Activated T-cell treated with anti-CD3 and anti-CD28 coated beads for 1 hour (primary cell): ENCODE results near the gene ZCCHC4.

ENCODE experiments used
- DNase-seq: peaks from one replicate; pipeline ENCODE4 v3.0.0-alpha.2; 2020; ENCODE audit warnings: low read depth

Gene ZCCHC4

GRCh38 chr4:25377572-25378436, 65.2 kb downstream of the ZCCHC4 start:
- no peak for DNase-seq

- DNase-seq, result no peak
Observed at GRCh38 chr4:25378437-25378743, 65.8 kb downstream of the ZCCHC4 start.

- DNase-seq, result no peak
Observed at GRCh38 chr4:25379591-25379990, 67.0 kb downstream of the ZCCHC4 start.

GRCh38 chr4:25383647-25384046, 71.1 kb downstream of the ZCCHC4 start:
- DNase-seq, result no peak

- DNase-seq, result no peak
Observed at GRCh38 chr4:25386926-25387325, 74.4 kb downstream of the ZCCHC4 start.

GRCh38 chr4:25397305-25397704, 84.7 kb downstream of the ZCCHC4 start:
- DNase-seq, result no peak

GRCh38 chr4:25399510-25399909, 86.9 kb downstream of the ZCCHC4 start:
- no peak for DNase-seq

- DNase-seq, result no peak
Observed at GRCh38 chr4:25401066-25401465, 88.5 kb downstream of the ZCCHC4 start.

GRCh38 chr4:25402521-25402920, 89.9 kb downstream of the ZCCHC4 start:
- no peak for DNase-seq

GRCh38 chr4:25403699-25404098, 91.1 kb downstream of the ZCCHC4 start:
- DNase-seq, result no peak

- DNase-seq, result no peak
Observed at GRCh38 chr4:25405453-25405852, 92.9 kb downstream of the ZCCHC4 start.

GRCh38 chr4:25406081-25406692, 93.6 kb downstream of the ZCCHC4 start:
- DNase-seq, result no peak

GRCh38 chr4:25410820-25411529, 98.4 kb downstream of the ZCCHC4 start:
- DNase-seq, result no peak

GRCh38 chr4:25413261-25413660, 100.7 kb downstream of the ZCCHC4 start:
- no peak for DNase-seq

GRCh38 chr4:25417014-25417413, 104.4 kb downstream of the ZCCHC4 start:
- DNase-seq, result no peak
